ENCODE results near the gene TSPEAR. TPM values are rescaled to one million over a fixed set of nuclear protein-coding genes. Genes with fewer than 3 reads are reported as not detected.

The TSPEAR gene
- total RNA-seq, 1 experiment from 2014 or later = not detected

GRCh38 chr21:44525391-44526095 lies 185.8 kb downstream of the TSPEAR start:
- H3K9ac ChIP-seq (ENCODE audit: low read length) = no peak overlapping the region
- no peaks in the 10 kb centered on the region for H3K9me2 ChIP-seq (replicated peaks; ENCODE audit: insufficient read depth, low read length)
- no peak for DNase-seq
- no peaks in the 10 kb centered on the region for H3K36me3 ChIP-seq (ENCODE audit: insufficient read depth, low read length)
- peaks cover 12% of the 10 kb centered on the region for H3K9me3 ChIP-seq (ENCODE audit: low read length)
- no peak overlapping the region for H3K27ac ChIP-seq (ENCODE audit: low read length)
- no peaks in the 10 kb centered on the region for H3K79me2 ChIP-seq (ENCODE audit: low read length)
- no peaks in the 10 kb centered on the region for H4K20me1 ChIP-seq (ENCODE audit: insufficient read depth, low read depth, low read length)
- H3K27me3 ChIP-seq (ENCODE audit: low read length) = no peaks in the 10 kb centered on the region
- no peak overlapping the region for H3K4me2 ChIP-seq (ENCODE audit: low read depth, low read length, poor library complexity, severe bottlenecking)
- no peak overlapping the region for H2AFZ ChIP-seq (ENCODE audit: low read length)
- H3K4me3 ChIP-seq (ENCODE audit: low read length) = no peak overlapping the region
- H3K4me1 ChIP-seq (ENCODE audit: low read length) = no peaks in the 10 kb centered on the region

DNA sequence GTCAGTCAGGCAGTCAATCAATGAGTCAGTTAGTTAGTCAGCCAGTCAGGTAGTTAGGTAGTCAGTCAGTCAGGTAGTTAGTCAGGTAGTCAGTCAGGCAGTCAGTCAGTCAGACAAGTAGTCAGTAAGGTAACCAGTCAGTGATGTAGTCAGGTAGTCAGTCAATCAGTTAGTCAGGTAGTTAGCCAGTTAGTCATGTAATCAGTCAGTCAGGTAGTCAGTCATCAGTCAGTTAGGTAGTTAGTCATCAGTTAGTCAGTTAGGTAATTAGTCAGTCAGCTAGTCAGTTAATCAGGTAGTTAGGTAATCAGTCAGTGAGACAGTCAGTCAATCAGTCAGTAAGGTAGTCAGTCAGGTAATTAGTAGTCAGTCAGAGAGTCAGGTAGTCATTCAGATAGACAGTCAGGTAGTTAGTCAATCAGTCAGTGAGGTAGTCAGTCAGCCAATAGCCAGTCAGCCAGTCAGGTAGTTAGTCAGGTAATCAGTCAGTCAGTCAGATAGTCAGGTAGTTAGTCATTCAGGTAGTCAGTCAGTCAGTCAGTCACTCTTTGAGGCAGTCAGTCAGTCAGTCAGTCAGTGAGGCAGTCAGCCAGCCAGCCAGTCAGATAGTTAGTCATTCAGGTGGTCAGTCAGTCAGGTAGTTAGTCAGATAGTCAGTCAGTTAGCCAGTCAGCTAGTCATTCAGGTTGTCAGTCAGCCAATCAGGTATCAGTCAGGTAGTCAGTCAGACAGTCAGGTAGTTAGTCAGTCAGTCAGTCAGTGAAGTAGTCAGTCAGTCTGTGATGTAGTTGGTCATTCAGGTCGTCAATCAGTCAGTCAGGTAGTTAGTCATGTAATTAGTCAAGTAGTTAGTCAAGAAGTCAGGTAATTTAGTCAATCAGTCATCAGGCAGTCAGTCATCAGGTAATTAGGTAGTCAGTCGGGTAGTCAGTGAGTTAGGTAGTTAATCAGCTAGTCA lies 186.7 kb downstream of the TSPEAR start:
- Histone ChIP-seq H3K27me3 (ENCODE audit: low read length) (no peaks in the 10 kb centered on the region), H3K9ac (ENCODE audit: low read length) (no peak overlapping the region), H4K20me1 (ENCODE audit: insufficient read depth, low read depth, low read length) (no peaks in the 10 kb centered on the region), H3K9me3 (ENCODE audit: low read length) (peaks cover 12% of the 10 kb centered on the region), H3K4me3 (ENCODE audit: low read length) (no peak overlapping the region), H3K9me2 (replicated peaks; ENCODE audit: insufficient read depth, low read length) (no peaks in the 10 kb centered on the region), H3K36me3 (ENCODE audit: insufficient read depth, low read length) (no peaks in the 10 kb centered on the region), H2AFZ (ENCODE audit: low read length) (no peak overlapping the region), H3K27ac (ENCODE audit: low read length) (no peak overlapping the region), H3K79me2 (ENCODE audit: low read length) (no peaks in the 10 kb centered on the region), H3K4me2 (ENCODE audit: low read depth, low read length, poor library complexity, severe bottlenecking) (no peak overlapping the region), H3K4me1 (ENCODE audit: low read length) (no peaks in the 10 kb centered on the region)
- no peak for DNase-seq

DNA sequence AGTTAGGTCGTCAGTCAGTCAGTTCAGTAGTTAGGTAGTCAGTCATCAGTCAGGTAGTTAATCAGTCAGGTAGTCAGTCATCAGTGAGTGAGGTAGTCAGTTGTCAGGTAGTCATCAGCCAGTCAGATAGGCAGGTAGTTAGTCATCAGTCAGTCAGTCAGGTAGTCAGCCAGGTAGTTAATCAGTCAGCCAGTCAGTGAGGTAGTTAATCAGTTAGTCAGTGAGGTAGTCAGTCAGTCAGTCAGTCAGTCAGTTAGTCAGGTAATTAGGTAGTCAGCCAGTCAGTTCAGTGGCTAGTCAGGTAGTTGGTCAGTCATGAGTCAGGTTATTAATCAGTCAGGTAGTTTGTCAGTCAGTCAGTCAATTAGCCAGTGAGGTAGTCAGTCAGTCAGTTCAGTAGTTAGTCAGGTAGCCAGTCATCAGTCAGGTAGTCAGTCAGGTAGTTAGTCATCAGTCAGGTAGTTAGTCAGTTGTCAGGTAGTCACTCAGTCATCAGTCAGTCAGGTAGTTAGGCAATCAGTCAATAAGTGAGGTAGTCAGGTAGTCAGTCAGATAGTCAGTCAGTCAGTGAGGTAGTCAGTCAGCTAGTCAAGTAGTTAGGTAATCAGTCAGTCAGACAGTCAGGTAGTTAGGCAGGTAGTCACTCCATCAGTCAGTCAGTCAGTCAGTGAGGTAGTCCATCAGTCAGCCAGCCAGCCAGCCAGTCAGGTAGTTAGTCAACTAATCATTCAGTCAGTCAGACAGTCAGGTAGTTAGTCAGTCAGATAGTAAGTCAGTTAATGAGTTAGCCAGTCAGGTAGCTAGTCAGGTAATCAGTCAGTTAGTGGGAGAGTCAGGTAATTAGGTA lies 187.6 kb downstream of the TSPEAR start:
- Histone ChIP-seq H3K9ac (ENCODE audit: low read length) (no peak overlapping the region), H3K4me3 (ENCODE audit: low read length) (no peak overlapping the region), H4K20me1 (ENCODE audit: insufficient read depth, low read depth, low read length) (no peaks in the 10 kb centered on the region), H3K27ac (ENCODE audit: low read length) (no peak overlapping the region), H3K9me2 (replicated peaks; ENCODE audit: insufficient read depth, low read length) (no peaks in the 10 kb centered on the region), H3K79me2 (ENCODE audit: low read length) (no peaks in the 10 kb centered on the region), H3K36me3 (ENCODE audit: insufficient read depth, low read length) (no peaks in the 10 kb centered on the region), H3K4me2 (ENCODE audit: low read depth, low read length, poor library complexity, severe bottlenecking) (no peak overlapping the region), H3K4me1 (ENCODE audit: low read length) (no peaks in the 10 kb centered on the region), H3K9me3 (ENCODE audit: low read length) (peaks cover 12% of the 10 kb centered on the region), H3K27me3 (ENCODE audit: low read length) (no peaks in the 10 kb centered on the region), H2AFZ (ENCODE audit: low read length) (no peak overlapping the region)
- no peak for DNase-seq

GRCh38 chr21:44522753-44523204 lies 188.6 kb downstream of the TSPEAR start:
- no peak overlapping the region for H3K4me3 ChIP-seq (ENCODE audit: low read length)
- H3K27me3 ChIP-seq (ENCODE audit: low read length) = no peaks in the 10 kb centered on the region
- H3K27ac ChIP-seq (ENCODE audit: low read length) = no peak overlapping the region
- H3K4me1 ChIP-seq (ENCODE audit: low read length) = no peaks in the 10 kb centered on the region
- H3K36me3 ChIP-seq (ENCODE audit: insufficient read depth, low read length) = no peaks in the 10 kb centered on the region
- no peak overlapping the region for H3K4me2 ChIP-seq (ENCODE audit: low read depth, low read length, poor library complexity, severe bottlenecking)
- no peaks in the 10 kb centered on the region for H3K9me2 ChIP-seq (replicated peaks; ENCODE audit: insufficient read depth, low read length)
- H2AFZ ChIP-seq (ENCODE audit: low read length) = no peak overlapping the region
- no peak for DNase-seq
- H4K20me1 ChIP-seq (ENCODE audit: insufficient read depth, low read depth, low read length) = no peaks in the 10 kb centered on the region
- peaks cover 12% of the 10 kb centered on the region for H3K9me3 ChIP-seq (ENCODE audit: low read length)
- no peak overlapping the region for H3K9ac ChIP-seq (ENCODE audit: low read length)
- no peaks in the 10 kb centered on the region for H3K79me2 ChIP-seq (ENCODE audit: low read length)

- H3K9ac ChIP-seq (ENCODE audit: low read length) = no peak overlapping the region
- no peaks in the 10 kb centered on the region for H3K27me3 ChIP-seq (ENCODE audit: low read length)
- H3K9me2 ChIP-seq (replicated peaks; ENCODE audit: insufficient read depth, low read length) = no peaks in the 10 kb centered on the region
These were observed 189.2 kb downstream of the TSPEAR start for GRCh38 chr21:44521928-44522752.

DNA sequence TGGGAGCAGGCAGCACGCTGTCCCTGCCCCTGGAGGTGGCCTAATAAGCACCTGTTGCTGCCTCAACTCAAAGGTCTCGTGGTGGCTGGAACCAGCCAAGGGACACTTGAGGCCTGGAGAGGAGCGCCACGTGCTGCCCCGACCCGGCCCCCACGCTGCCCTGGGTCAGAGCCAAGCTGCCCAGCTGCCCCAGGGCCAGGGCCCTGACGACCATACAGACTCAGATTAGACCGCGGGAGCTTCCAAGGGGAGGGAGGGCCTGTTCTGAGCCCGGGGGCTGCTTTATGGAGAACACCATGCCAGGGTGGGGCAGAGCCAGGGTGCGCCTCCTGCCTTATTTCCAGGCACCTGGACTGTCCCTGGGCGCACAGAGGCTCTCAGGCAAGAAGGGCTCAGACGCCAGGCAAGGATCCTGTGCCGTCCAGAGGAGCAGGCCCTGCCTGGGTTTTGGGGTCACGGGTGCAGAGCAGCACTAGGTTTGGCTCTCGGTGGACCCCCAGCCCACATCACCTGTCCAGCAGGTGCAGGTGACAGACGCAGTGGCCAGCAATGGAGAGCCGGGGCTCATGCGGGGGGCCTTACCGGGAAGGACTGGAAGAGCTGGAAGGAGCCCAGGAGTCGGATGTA lies 190.0 kb downstream of the TSPEAR start:
- H3K27ac ChIP-seq (ENCODE audit: low read length) = no peak overlapping the region
- no peak overlapping the region for H2AFZ ChIP-seq (ENCODE audit: low read length)
- no peaks in the 10 kb centered on the region for H4K20me1 ChIP-seq (ENCODE audit: insufficient read depth, low read depth, low read length)
- no peak overlapping the region for H3K4me3 ChIP-seq (ENCODE audit: low read length)
- DNase-seq = no peak
- no peaks in the 10 kb centered on the region for H3K79me2 ChIP-seq (ENCODE audit: low read length)
- no peaks in the 10 kb centered on the region for H3K36me3 ChIP-seq (ENCODE audit: insufficient read depth, low read length)
- no peaks in the 10 kb centered on the region for H3K9me2 ChIP-seq (replicated peaks; ENCODE audit: insufficient read depth, low read length)
- no peak overlapping the region for H3K4me2 ChIP-seq (ENCODE audit: low read depth, low read length, poor library complexity, severe bottlenecking)
- H3K9ac ChIP-seq (ENCODE audit: low read length) = no peak overlapping the region
- no peaks in the 10 kb centered on the region for H3K4me1 ChIP-seq (ENCODE audit: low read length)
- H3K9me3 ChIP-seq (ENCODE audit: low read length) = peaks cover 12% of the 10 kb centered on the region
- H3K27me3 ChIP-seq (ENCODE audit: low read length) = no peaks in the 10 kb centered on the region

More at GRCh38 chr21:44521928-44522752, 189.2 kb downstream of the TSPEAR start:
- Histone ChIP-seq H4K20me1 (ENCODE audit: insufficient read depth, low read depth, low read length) (no peaks in the 10 kb centered on the region), H3K4me3 (ENCODE audit: low read length) (no peak overlapping the region), H3K4me2 (ENCODE audit: low read depth, low read length, poor library complexity, severe bottlenecking) (no peak overlapping the region), H3K36me3 (ENCODE audit: insufficient read depth, low read length) (no peaks in the 10 kb centered on the region), H3K27ac (ENCODE audit: low read length) (no peak overlapping the region), H2AFZ (ENCODE audit: low read length) (no peak overlapping the region), H3K4me1 (ENCODE audit: low read length) (no peaks in the 10 kb centered on the region), H3K79me2 (ENCODE audit: low read length) (no peaks in the 10 kb centered on the region), H3K9me3 (ENCODE audit: low read length) (peaks cover 12% of the 10 kb centered on the region)
- no peak for DNase-seq
